Activated CD4-positive, alpha-beta T cell treated with anti-CD3 and anti-CD28 coated beads for 36 hours (primary cell): Measurements from ENCODE around the gene CFAP65. TPM values are rescaled to one million over a fixed set of nuclear protein-coding genes. Genes with fewer than 3 reads are reported as not detected.

Experiments used
- ATAC-seq: fragments of 200-7000 bp; cut with Tn5 transposase; one replicate; pipeline ENCODE4 v1.10.0; 2021; ENCODE audit warnings: mild to moderate bottlenecking, moderate library complexity
- CTCF ChIA-PET: fragments of 350-600 bp; sonication (Branson Sonifier 250); formaldehyde crosslinking; loops from one replicate; lab custom pipeline; 2021; ENCODE audit warnings: antibody characterized with exemption; lab: Charles Lee
- POLR2A ChIA-PET: fragments of 350-600 bp; sonication (Branson Sonifier 250); formaldehyde crosslinking; loops from one replicate; lab custom pipeline; 2021; ENCODE audit warnings: antibody characterized with exemption, inconsistent platforms; lab: Charles Lee
- DNase-seq: peaks from one replicate; pipeline ENCODE4 v3.0.0-alpha.2; 2020
- H3K27ac Mint-ChIP-seq: one replicate; pipeline ENCODE4 v1.8.0; 2021; ENCODE audit warnings: mixed read lengths
- H3K27me3 Mint-ChIP-seq: one replicate; pipeline ENCODE4 v1.8.0; 2021; ENCODE audit warnings: mixed read lengths
- H3K36me3 Mint-ChIP-seq: one replicate; pipeline ENCODE4 v1.8.0; 2021; ENCODE audit warnings: low read depth, mixed read lengths
- H3K4me1 Mint-ChIP-seq: one replicate; pipeline ENCODE4 v1.8.0; 2021; ENCODE audit warnings: mixed read lengths
- H3K4me3 Mint-ChIP-seq: one replicate; pipeline ENCODE4 v1.8.0; 2021; ENCODE audit warnings: mild to moderate bottlenecking, moderate library complexity, mixed read lengths
- H3K9me3 Mint-ChIP-seq: one replicate; pipeline ENCODE4 v1.8.0; 2021; ENCODE audit warnings: low read depth, mixed read lengths
- intact Hi-C, 2 experiments: fragments of 100-400 bp; cut with DNase I in 1 of 2; cut with micrococcal nuclease in 1 of 2; formaldehyde crosslinking; loops; one replicate each; pipeline versions ENCODE4 v1.14.2 to v1.15.1; 2022 to 2024; cut with DNase I, micrococcal nuclease
- total RNA-seq, 2 experiments: library from RNA; stranded (reverse); gene quantifications; one replicate each; pipeline ENCODE4 v1.2.3, GENCODE V29; 2021

The CFAP65 gene
- total RNA-seq, 2 experiments from 2014 or later = not detected

DNA sequence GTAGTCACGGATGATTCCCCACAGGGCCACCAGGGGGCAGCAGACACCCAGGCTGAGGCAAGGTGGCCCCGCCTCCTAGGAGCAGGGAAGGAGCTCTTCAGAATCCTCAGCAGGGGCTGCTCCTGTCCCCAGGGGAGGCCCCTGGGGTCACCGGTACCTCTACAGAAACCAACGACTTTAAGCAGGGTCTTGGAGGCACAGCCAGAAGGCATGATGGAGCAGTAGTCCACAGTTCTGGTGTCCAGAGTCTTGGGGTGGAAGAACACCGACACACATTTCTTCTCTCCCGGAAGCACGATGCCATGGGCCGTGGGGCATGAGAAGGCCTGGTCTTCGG, 11.5 kb downstream of the CFAP65 start:
- Mint-ChIP-seq H3K4me3 (no peak overlapping the region), H3K36me3 (no peaks in the 10 kb centered on the region), H3K9me3 (no peaks in the 10 kb centered on the region), H3K27ac (no peak overlapping the region), H3K4me1 (no peaks in the 10 kb centered on the region), H3K27me3 (peaks cover 11% of the 10 kb centered on the region)
- peak; percentile 98 for ATAC-seq
- CTCF ChIA-PET = interaction anchor here (0.5 to 4.9 kb wide), 49 partner anchors 10 to 1666 kb away, joined by 3 to 44 read pairs (median 4); partner anchors contain the start of genes CFAP65, GLB1L and STK16
- peak; percentile 88 for DNase-seq
- POLR2A ChIA-PET = no interaction called here
- intact Hi-C loops = loop anchor here (1.0 kb wide), 6 partner anchors 29 to 126 kb away; no protein-coding TSS in a partner anchor

DNA sequence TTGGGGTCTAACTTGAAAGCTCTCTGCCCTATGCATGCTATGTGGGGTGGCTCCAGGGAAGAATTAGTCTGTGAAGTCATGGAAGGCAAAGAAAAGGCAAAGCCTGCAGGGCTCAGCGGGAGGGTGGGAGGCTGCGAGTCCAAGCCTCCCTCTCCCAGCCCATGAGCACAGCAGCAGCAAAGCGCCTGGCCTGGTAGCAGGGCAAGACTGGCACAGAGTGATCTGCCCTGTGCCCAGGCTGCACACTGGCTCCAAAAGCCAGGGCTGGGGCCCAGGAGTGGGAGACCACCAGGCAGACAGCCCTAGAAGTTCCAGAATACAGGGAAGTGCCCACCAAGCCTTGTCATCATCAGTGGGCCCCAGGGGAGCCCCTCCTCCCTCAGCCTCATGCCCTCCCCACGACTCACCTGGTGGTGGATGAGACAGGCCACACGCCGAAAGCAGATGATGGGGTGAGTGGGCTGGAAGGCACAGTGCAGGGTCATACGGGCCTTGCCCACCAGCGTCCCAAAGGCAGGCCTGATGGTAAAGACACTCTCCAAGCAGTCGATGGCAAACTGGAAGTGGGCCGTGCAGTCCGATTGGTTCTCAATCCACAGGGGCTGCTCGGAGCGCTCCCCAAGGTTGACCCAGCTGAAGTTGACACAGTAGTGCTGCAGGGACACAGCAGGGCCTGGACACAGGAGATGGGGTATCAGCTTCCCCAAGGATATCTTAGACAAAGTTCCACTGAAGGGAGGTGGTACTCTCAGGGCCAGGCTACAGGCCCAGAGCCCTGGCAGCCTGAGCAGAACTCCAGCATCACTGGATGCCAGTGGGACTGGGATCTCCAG, 12.1 kb downstream of the CFAP65 start:
- Mint-ChIP-seq H3K36me3 (no peaks in the 10 kb centered on the region), H3K27me3 (peaks cover 9% of the 10 kb centered on the region), H3K4me3 (no peak overlapping the region), H3K27ac (no peak overlapping the region), H3K4me1 (no peaks in the 10 kb centered on the region), H3K9me3 (no peaks in the 10 kb centered on the region)
- POLR2A ChIA-PET = no interaction called here
- intact Hi-C loops = loop anchor here (1.0 kb wide), 6 partner anchors 29 to 126 kb away; no protein-coding TSS in a partner anchor
- no peak for DNase-seq
- CTCF ChIA-PET = interaction anchor here (0.6 to 4.9 kb wide), 44 partner anchors 9 to 1667 kb away, joined by 3 to 44 read pairs (median 4); partner anchors contain the start of genes CFAP65, GLB1L and STK16
- ATAC-seq = peak; percentile 27

DNA sequence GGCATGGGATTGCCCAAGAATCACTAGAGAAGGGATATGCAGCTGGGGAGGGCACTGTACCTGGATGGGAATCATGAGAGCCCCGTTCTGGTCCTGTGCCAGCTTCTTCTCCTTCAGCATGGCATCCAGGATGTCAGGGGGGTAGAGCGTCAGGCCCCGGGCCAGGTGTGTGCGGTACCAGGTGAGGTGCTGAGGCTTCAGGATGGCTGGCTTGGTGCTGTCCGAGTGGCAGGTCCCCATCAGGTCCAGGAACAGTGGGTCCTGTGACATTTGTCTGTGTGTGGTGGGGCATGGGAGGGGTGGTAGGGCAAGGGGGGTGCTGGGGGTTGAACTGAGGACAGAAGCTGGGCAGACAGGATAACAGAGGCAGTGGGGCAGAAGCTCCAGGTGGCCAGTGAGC, 13.2 kb downstream of the CFAP65 start:
- H3K9me3 Mint-ChIP-seq = no peaks in the 10 kb centered on the region
- H3K27me3 Mint-ChIP-seq = peaks cover 9% of the 10 kb centered on the region
- no peaks in the 10 kb centered on the region for H3K36me3 Mint-ChIP-seq
- no peak overlapping the region for H3K4me3 Mint-ChIP-seq
- DNase-seq = no peak
- no peak overlapping the region for H3K27ac Mint-ChIP-seq
- ChIA-PET CTCF (interaction anchor here (1.0 to 4.9 kb wide), 6 partner anchors 13 to 130 kb away, joined by 3 to 44 read pairs (median 16); partner anchors contain the start of gene CFAP65), POLR2A (no interaction called here)
- H3K4me1 Mint-ChIP-seq = no peaks in the 10 kb centered on the region
- no peak for ATAC-seq
- intact Hi-C loops = no loop called here

DNA sequence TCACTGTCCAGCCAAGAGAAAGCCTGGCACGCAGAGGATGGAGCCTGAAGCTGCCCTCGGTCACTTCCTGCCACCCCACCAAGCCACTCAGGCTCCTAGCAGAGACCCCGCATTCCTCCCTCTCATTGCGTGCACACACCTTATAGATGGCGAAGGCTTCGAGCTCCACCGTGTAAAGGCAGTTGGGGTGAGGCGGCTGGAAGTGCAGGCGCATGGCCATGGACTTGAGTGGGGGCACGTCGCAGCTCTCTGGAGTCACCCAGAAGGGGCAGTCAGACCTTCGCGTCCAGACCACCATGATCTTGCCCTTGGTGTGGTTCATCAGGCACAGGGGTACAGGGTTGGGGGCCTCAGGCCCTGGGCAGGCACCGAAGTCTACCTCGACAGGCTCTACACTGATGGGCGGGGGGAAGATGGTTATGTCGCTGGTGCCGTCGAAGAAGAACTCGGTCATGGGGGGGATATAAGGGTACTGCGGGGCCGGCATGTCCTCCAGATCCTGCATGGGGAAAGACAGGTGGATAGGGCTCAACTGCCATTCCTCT, 13.7 kb downstream of the CFAP65 start:
- no peaks in the 10 kb centered on the region for H3K4me1 Mint-ChIP-seq
- H3K4me3 Mint-ChIP-seq = no peak overlapping the region
- H3K9me3 Mint-ChIP-seq = no peaks in the 10 kb centered on the region
- H3K36me3 Mint-ChIP-seq = no peaks in the 10 kb centered on the region
- peaks cover 8% of the 10 kb centered on the region for H3K27me3 Mint-ChIP-seq
- no peak overlapping the region for H3K27ac Mint-ChIP-seq
- DNase-seq (no peak), ATAC-seq (no peak)
- ChIA-PET CTCF (interaction anchor here (0.7 to 4.9 kb wide), 9 partner anchors 8 to 126 kb away, joined by 3 to 44 read pairs (median 5); partner anchors contain the start of gene CFAP65), POLR2A (no interaction called here)
- intact Hi-C loops = no loop called here

DNA sequence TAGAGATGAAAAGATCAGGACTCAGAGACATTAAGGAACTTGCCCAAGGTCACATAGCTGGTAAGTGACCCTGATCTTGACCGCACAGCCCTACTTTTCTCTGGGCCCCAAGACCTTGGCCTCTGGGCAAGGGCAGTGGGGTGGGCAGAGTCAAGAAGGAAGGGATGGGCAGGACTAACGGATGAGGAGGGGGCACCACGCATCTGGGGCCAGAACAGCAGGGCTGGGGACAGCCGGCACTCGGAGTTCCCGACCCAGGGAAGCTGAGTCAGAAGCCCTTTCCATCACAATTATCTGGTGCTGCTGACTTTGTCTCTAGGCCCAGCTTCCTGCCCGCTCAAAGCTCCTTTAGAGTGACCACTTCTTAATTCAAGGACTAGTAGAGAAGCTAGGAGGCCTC, 14.4 kb downstream of the CFAP65 start:
- Mint-ChIP-seq H3K9me3 (no peaks in the 10 kb centered on the region), H3K4me3 (no peak overlapping the region), H3K27me3 (peaks cover 4% of the 10 kb centered on the region), H3K27ac (no peak overlapping the region), H3K4me1 (no peaks in the 10 kb centered on the region), H3K36me3 (no peaks in the 10 kb centered on the region)
- ChIA-PET CTCF (interaction anchor here (0.5 to 4.9 kb wide), 10 partner anchors 9 to 587 kb away, joined by 3 to 44 read pairs (median 4); no protein-coding TSS in a partner anchor), POLR2A (no interaction called here)
- DNase-seq (no peak), ATAC-seq (no peak)
- intact Hi-C loops = no loop called here

DNA sequence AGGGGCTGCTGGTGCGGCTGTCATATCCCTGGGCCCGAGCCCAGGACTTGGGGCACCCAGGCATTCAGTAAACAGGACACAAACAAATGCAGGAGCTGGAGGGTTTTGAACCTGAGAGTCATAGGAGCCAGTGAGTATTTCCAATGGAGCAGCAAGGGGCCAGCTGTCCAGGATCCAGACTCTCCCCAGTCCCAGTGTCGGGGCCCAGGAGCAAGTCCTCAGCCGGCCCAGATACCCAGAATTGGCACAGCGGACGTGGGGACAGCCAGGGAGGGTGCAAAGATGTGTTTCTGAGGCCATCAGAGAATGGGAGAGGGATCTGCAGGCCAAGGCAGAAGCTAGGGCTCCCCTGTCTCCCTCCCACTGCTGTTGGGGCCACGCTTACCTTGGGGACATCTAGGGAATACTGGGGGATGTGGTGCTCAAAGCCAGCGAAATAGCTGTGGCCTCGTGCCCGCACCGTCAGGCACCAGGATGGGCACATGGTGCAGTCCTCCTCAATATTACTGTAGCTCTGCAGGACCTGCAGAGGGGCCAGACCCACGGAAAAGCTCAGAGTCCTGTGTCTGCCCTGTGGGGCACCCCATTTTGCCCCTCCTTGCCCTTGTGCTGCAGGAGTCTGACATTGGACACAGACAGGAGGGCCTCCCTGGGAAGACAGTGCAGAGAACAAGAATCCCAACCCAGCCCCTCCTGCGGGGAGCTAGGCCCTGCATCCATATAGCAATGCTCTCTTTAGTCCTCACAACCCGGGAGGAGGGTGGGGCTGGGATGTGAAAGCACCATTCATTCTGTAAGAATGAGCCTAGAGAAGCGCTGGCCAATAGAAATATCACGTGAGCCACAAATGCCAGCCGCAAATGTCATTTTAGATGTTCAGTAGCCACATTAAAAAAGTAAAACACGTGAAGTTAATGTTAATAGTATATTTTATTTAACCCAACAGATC, 15.4 kb downstream of the CFAP65 start:
- Mint-ChIP-seq H3K36me3 (no peaks in the 10 kb centered on the region), H3K4me1 (no peaks in the 10 kb centered on the region), H3K27ac (no peak overlapping the region), H3K9me3 (no peaks in the 10 kb centered on the region), H3K27me3 (peaks cover 5% of the 10 kb centered on the region), H3K4me3 (no peak overlapping the region)
- no peak for ATAC-seq
- intact Hi-C loops = no loop called here
- no peak for DNase-seq
- ChIA-PET CTCF (interaction anchor here (0.9 to 2.3 kb wide), 5 partner anchors 12 to 129 kb away, joined by 3 to 8 read pairs (median 4); no protein-coding TSS in a partner anchor), POLR2A (interaction anchor here (0.6 kb wide), 2 partner anchors 30 to 450 kb away, joined by 3 read pairs; no protein-coding TSS in a partner anchor)

DNA sequence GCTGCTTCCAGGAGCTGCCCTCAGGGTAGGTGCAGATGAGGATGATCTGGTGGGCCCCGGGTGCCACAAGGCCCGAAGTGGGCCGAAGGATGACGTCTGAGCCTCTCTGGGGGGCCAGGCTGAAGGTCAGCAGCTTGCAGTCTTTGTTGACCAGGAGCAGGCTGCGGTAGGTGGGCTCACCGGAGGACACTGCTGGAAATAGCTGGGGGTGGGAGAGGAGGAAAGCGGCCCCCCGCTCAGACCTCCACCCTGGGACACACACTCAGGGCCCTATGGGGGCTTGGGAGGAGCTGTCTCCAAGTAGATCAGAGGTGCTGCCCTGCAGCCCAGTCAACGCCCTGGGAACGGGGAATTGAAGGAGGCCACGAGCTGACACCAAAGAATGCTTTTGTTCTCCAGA, 17.3 kb downstream of the CFAP65 start:
- H3K27me3 Mint-ChIP-seq = peaks cover 3% of the 10 kb centered on the region
- no peak for DNase-seq
- no peaks in the 10 kb centered on the region for H3K36me3 Mint-ChIP-seq
- CTCF ChIA-PET = interaction anchor here (1.2 to 2.3 kb wide), 2 partner anchors 44 to 48 kb away, joined by 3 to 8 read pairs; no protein-coding TSS in a partner anchor
- H3K9me3 Mint-ChIP-seq = no peaks in the 10 kb centered on the region
- intact Hi-C loops = no loop called here
- ATAC-seq = no peak
- H3K4me3 Mint-ChIP-seq = no peak overlapping the region
- POLR2A ChIA-PET = no interaction called here
- no peaks in the 10 kb centered on the region for H3K4me1 Mint-ChIP-seq
- no peak overlapping the region for H3K27ac Mint-ChIP-seq

DNA sequence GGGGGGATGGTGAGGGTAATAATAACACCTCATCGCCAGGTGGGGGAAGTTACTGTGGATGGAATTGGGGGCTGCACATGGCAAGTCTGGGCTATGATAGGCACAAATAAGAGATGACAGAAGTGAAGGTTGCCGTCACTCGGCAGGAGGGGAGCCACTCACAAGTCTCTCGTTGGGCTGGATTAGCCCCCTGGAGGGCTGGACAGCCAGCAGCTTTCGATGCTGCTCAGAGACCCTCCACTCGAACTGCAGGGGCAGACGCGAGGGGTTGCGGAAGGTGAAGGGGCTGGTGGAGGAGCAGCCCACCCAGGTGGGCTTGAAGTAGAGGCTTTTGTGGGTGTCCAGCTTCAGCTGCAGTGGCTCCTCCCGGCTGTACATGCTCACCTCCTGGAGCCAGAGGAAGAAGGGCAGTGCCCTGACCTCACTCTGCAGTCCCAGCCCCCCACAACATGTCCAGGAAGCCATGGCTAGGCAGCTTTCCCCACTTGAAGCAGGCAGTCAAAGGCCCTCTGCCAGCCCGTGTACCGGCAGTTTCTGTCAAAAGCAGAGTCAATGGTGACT, 18.2 kb downstream of the CFAP65 start:
- CTCF ChIA-PET = interaction anchor here (0.7 kb wide), 1 partner anchor 94 kb away, joined by 3 read pairs; no protein-coding TSS in a partner anchor

DNA sequence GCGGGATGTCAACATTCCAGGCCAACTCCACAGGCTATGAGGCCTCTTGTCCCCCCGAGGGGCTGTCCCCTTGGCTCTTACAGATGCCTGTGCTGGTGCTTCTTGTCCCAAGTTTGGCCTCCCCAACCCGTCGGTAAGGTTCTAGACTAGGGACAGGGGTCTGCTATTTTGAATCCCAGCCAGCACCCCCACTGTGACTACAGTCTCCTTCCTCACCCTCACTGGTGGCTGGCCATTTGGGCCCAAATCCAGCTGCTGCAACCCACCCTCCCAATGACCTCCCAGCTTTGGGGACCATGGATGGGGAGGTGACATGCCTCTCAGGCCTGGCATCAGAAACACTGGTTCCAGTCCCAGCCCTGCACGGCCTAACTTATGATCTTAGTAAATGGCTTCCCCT, 18.7 kb downstream of the CFAP65 start:
- ATAC-seq (no peak), DNase-seq (no peak)
- H3K4me1 Mint-ChIP-seq = no peaks in the 10 kb centered on the region
- ChIA-PET POLR2A (no interaction called here), CTCF (no interaction called here)
- H3K27ac Mint-ChIP-seq = no peak overlapping the region
- no peaks in the 10 kb centered on the region for H3K9me3 Mint-ChIP-seq
- H3K27me3 Mint-ChIP-seq = peaks cover 3% of the 10 kb centered on the region
- intact Hi-C loops = no loop called here
- H3K36me3 Mint-ChIP-seq = no peaks in the 10 kb centered on the region
- no peak overlapping the region for H3K4me3 Mint-ChIP-seq

More for the DNA sequence above, 18.2 kb downstream of the CFAP65 start:
- Mint-ChIP-seq H3K36me3 (no peaks in the 10 kb centered on the region), H3K27ac (no peak overlapping the region), H3K9me3 (no peaks in the 10 kb centered on the region), H3K4me1 (no peaks in the 10 kb centered on the region), H3K27me3 (peaks cover 3% of the 10 kb centered on the region), H3K4me3 (no peak overlapping the region)
- DNase-seq (no peak), ATAC-seq (no peak)
- POLR2A ChIA-PET = no interaction called here
- intact Hi-C loops = no loop called here

DNA sequence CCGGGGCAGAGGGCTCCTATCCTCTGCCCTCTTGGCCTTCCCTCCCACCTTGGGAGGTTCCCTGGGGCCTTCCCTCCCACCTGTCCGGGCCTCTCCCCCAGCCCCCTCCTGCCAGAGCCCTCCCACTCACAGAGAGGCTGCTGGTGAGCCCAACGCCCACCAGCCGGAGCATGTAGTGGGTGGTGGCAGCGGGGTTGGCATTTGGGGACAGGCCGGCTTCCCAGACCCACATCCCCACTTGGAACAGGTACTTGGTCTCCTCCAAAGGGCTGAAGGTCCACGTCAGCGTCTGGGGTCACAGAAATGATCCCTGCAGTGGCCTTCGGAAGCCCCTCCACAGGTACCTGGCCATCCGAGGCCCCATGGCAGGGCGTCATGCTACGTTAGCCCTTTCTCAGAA, 19.3 kb downstream of the CFAP65 start:
- no peak for DNase-seq
- CTCF ChIA-PET = interaction anchor here (0.7 kb wide), 1 partner anchor 698 kb away, joined by 3 read pairs; no protein-coding TSS in a partner anchor
- Mint-ChIP-seq H3K4me1 (no peaks in the 10 kb centered on the region), H3K36me3 (no peaks in the 10 kb centered on the region), H3K27me3 (peaks cover 3% of the 10 kb centered on the region), H3K27ac (no peak overlapping the region), H3K4me3 (no peak overlapping the region), H3K9me3 (no peaks in the 10 kb centered on the region)
- POLR2A ChIA-PET = no interaction called here
- no peak for ATAC-seq
- intact Hi-C loops = no loop called here
